ENCODE measurements around the gene TOMM20.

TOMM20 gene

GRCh38 chr1:235077163-235077540 is 51.5 kb downstream of the TOMM20 start:
- Histone ChIP-seq H2AFZ (ENCODE audit: low read length) (no peak overlapping the region), H3K4me2 (ENCODE audit: insufficient read depth, low read length, poor library complexity, severe bottlenecking) (no peak overlapping the region), H3K36me3 (replicated peaks in 1 of 2; ENCODE audit: control insufficient read depth in 2 of 2, insufficient read depth in 2 of 2, low read length in 2 of 2) (no peaks in the 10 kb centered on the region), H3K4ac (ENCODE audit: low read length) (no peak overlapping the region), H2BK120ac (ENCODE audit: low read depth, low read length) (no peak overlapping the region), H4K91ac (ENCODE audit: low read depth, low read length, poor library complexity) (no peak overlapping the region), H3K4me3 (ENCODE audit: low read length in 2 of 2) (no peak overlapping the region), H3K27ac (replicated peaks; ENCODE audit: low read length) (no peak overlapping the region), H3K4me1 (ENCODE audit: control insufficient read depth in 2 of 2, insufficient read depth in 1 of 2, low read depth in 1 of 2, low read length in 2 of 2) (peaks cover 16 to 19% of the 10 kb centered on the region in 2 donors), H3K18ac (ENCODE audit: low read length) (no peak overlapping the region), H3K9me3 (replicated peaks in 1 of 2; ENCODE audit: control insufficient read depth in 2 of 2, insufficient read depth in 1 of 2, low read depth in 1 of 2, low read length in 2 of 2) (peaks cover 0 to 5% of the 10 kb centered on the region in 2 donors), H2AK5ac (ENCODE audit: low read depth, low read length) (peak overlapping the region; percentile 15), H4K8ac (ENCODE audit: low read depth, low read length) (no peak overlapping the region), H3K9ac (ENCODE audit: low read depth, low read length, poor library complexity) (no peak overlapping the region), H3K23ac (ENCODE audit: low read depth, low read length, poor library complexity) (no peak overlapping the region), H2BK5ac (ENCODE audit: low read length) (no peak overlapping the region), H3K27me3 (ENCODE audit: control insufficient read depth in 3 of 3, insufficient read depth in 3 of 3, low read depth in 1 of 3, low read length in 3 of 3) (no peaks in the 10 kb centered on the region), H2BK15ac (ENCODE audit: low read length) (no peak overlapping the region), H3K14ac (ENCODE audit: low read length) (no peak overlapping the region), H3K79me1 (ENCODE audit: low read depth, low read length) (no peaks in the 10 kb centered on the region), H2BK12ac (ENCODE audit: low read length) (no peak overlapping the region)
- DNase-seq (ENCODE audit: low spot score), result no peak
- WGBS, 2 donors (ENCODE audit: extremely low coverage in 2 of 2, insufficient read length in 2 of 2, insufficient replicate concordance in 1 of 2), result no CpG with 5 or more reads among the region's 1 CpG

DNA sequence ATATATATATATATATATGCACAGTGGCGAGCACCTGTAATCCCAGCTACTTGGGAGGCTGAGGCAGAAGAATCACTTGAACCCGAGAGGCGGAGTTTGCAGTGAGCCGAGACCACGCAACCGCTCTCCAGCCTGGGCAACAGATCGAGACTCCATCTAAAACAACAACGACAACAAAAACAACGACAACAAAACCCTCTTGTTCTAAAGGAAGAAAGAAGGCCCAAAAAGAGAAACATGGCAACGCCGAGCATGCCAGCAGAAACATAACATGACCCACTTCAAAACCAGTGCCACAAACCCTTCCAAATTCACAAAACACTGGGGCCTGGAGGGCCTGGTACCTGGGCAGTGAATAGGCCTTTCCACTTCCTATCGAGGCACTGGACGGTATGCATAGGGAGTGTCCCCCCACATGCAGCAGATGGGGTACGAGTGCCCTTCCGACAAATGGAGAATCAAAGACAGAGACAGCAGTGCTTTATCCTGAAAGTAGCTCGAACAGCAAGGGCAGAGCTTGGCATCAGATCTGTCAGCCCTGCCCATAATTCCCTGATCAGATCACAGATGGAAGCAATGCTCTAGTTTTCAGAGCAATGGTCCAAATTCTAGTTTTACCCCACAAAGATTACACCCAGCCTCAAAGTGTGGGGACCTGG is 52.0 kb downstream of the TOMM20 start:
- Histone ChIP-seq H3K18ac (ENCODE audit: low read length) (peak overlapping the region; percentile 20), H2BK12ac (ENCODE audit: low read length) (no peak overlapping the region), H3K4me2 (ENCODE audit: insufficient read depth, low read length, poor library complexity, severe bottlenecking) (no peak overlapping the region), H3K23ac (ENCODE audit: low read depth, low read length, poor library complexity) (no peak overlapping the region), H3K9ac (ENCODE audit: low read depth, low read length, poor library complexity) (no peak overlapping the region), H2AK5ac (ENCODE audit: low read depth, low read length) (peak overlapping the region; percentile 15), H3K4me1 (ENCODE audit: control insufficient read depth in 2 of 2, insufficient read depth in 1 of 2, low read depth in 1 of 2, low read length in 2 of 2) (peaks cover 16 to 19% of the 10 kb centered on the region in 2 donors), H3K36me3 (replicated peaks in 1 of 2; ENCODE audit: control insufficient read depth in 2 of 2, insufficient read depth in 2 of 2, low read length in 2 of 2) (no peaks in the 10 kb centered on the region), H3K14ac (ENCODE audit: low read length) (no peak overlapping the region), H3K4me3 (ENCODE audit: low read length in 2 of 2) (no peak overlapping the region), H3K79me1 (ENCODE audit: low read depth, low read length) (no peaks in the 10 kb centered on the region), H2BK15ac (ENCODE audit: low read length) (no peak overlapping the region), H2BK120ac (ENCODE audit: low read depth, low read length) (no peak overlapping the region), H3K4ac (ENCODE audit: low read length) (no peak overlapping the region), H3K27me3 (ENCODE audit: control insufficient read depth in 3 of 3, insufficient read depth in 3 of 3, low read depth in 1 of 3, low read length in 3 of 3) (no peaks in the 10 kb centered on the region), H2AFZ (ENCODE audit: low read length) (no peak overlapping the region), H3K27ac (replicated peaks; ENCODE audit: low read length) (no peak overlapping the region), H3K9me3 (replicated peaks in 1 of 2; ENCODE audit: control insufficient read depth in 2 of 2, insufficient read depth in 1 of 2, low read depth in 1 of 2, low read length in 2 of 2) (peaks cover 0 to 5% of the 10 kb centered on the region in 2 donors), H4K91ac (ENCODE audit: low read depth, low read length, poor library complexity) (no peak overlapping the region), H2BK5ac (ENCODE audit: low read length) (no peak overlapping the region), H4K8ac (ENCODE audit: low read depth, low read length) (no peak overlapping the region)
- no peak for DNase-seq (ENCODE audit: low spot score)
- WGBS, 2 donors (ENCODE audit: extremely low coverage in 2 of 2, insufficient read length in 2 of 2, insufficient replicate concordance in 1 of 2), result no CpG with 5 or more reads among the region's 16 CpGs

- no peak for DNase-seq (ENCODE audit: low spot score)
- Histone ChIP-seq H3K4me1 (ENCODE audit: control insufficient read depth in 2 of 2, insufficient read depth in 1 of 2, low read depth in 1 of 2, low read length in 2 of 2) (peaks cover 16 to 19% of the 10 kb centered on the region in 2 donors), H3K4me2 (ENCODE audit: insufficient read depth, low read length, poor library complexity, severe bottlenecking) (no peak overlapping the region), H3K36me3 (replicated peaks in 1 of 2; ENCODE audit: control insufficient read depth in 2 of 2, insufficient read depth in 2 of 2, low read length in 2 of 2) (no peaks in the 10 kb centered on the region), H2BK12ac (ENCODE audit: low read length) (no peak overlapping the region), H2AK5ac (ENCODE audit: low read depth, low read length) (peak overlapping the region; percentile 11), H2AFZ (ENCODE audit: low read length) (peak overlapping the region; percentile 83), H3K27ac (replicated peaks; ENCODE audit: low read length) (no peak overlapping the region), H2BK5ac (ENCODE audit: low read length) (no peak overlapping the region), H3K9ac (ENCODE audit: low read depth, low read length, poor library complexity) (no peak overlapping the region), H2BK120ac (ENCODE audit: low read depth, low read length) (no peak overlapping the region), H3K9me3 (replicated peaks in 1 of 2; ENCODE audit: control insufficient read depth in 2 of 2, insufficient read depth in 1 of 2, low read depth in 1 of 2, low read length in 2 of 2) (peaks cover 0 to 5% of the 10 kb centered on the region in 2 donors), H3K79me1 (ENCODE audit: low read depth, low read length) (no peaks in the 10 kb centered on the region), H4K91ac (ENCODE audit: low read depth, low read length, poor library complexity) (no peak overlapping the region), H3K18ac (ENCODE audit: low read length) (no peak overlapping the region), H3K4me3 (ENCODE audit: low read length in 2 of 2) (no peak overlapping the region), H2BK15ac (ENCODE audit: low read length) (no peak overlapping the region), H4K8ac (ENCODE audit: low read depth, low read length) (no peak overlapping the region), H3K14ac (ENCODE audit: low read length) (no peak overlapping the region), H3K23ac (ENCODE audit: low read depth, low read length, poor library complexity) (no peak overlapping the region), H3K27me3 (ENCODE audit: control insufficient read depth in 3 of 3, insufficient read depth in 3 of 3, low read depth in 1 of 3, low read length in 3 of 3) (no peaks in the 10 kb centered on the region), H3K4ac (ENCODE audit: low read length) (no peak overlapping the region)
- WGBS, 2 donors (ENCODE audit: extremely low coverage in 2 of 2, insufficient read length in 2 of 2, insufficient replicate concordance in 1 of 2), result no CpG with 5 or more reads among the region's 8 CpGs
Observed at GRCh38 chr1:235075777-235076308, 52.8 kb downstream of the TOMM20 start.

- no peak for DNase-seq (ENCODE audit: low spot score)
- Histone ChIP-seq H3K36me3 (replicated peaks in 1 of 2; ENCODE audit: control insufficient read depth in 2 of 2, insufficient read depth in 2 of 2, low read length in 2 of 2) (no peaks in the 10 kb centered on the region), H4K8ac (ENCODE audit: low read depth, low read length) (no peak overlapping the region), H3K9me3 (replicated peaks in 1 of 2; ENCODE audit: control insufficient read depth in 2 of 2, insufficient read depth in 1 of 2, low read depth in 1 of 2, low read length in 2 of 2) (peaks cover 0 to 5% of the 10 kb centered on the region in 2 donors), H3K27ac (replicated peaks; ENCODE audit: low read length) (peak overlapping the region; percentile 25), H3K23ac (ENCODE audit: low read depth, low read length, poor library complexity) (no peak overlapping the region), H3K4ac (ENCODE audit: low read length) (no peak overlapping the region), H2BK15ac (ENCODE audit: low read length) (no peak overlapping the region), H3K18ac (ENCODE audit: low read length) (peak overlapping the region; percentile 66), H3K4me3 (ENCODE audit: low read length in 2 of 2) (no peak overlapping the region), H3K79me1 (ENCODE audit: low read depth, low read length) (no peaks in the 10 kb centered on the region), H3K4me1 (ENCODE audit: control insufficient read depth in 2 of 2, insufficient read depth in 1 of 2, low read depth in 1 of 2, low read length in 2 of 2) (peaks cover 16 to 19% of the 10 kb centered on the region in 2 donors), H2BK5ac (ENCODE audit: low read length) (no peak overlapping the region), H4K91ac (ENCODE audit: low read depth, low read length, poor library complexity) (no peak overlapping the region), H2BK12ac (ENCODE audit: low read length) (no peak overlapping the region), H2AK5ac (ENCODE audit: low read depth, low read length) (no peak overlapping the region), H2BK120ac (ENCODE audit: low read depth, low read length) (no peak overlapping the region), H2AFZ (ENCODE audit: low read length) (peak overlapping the region; percentile 83), H3K9ac (ENCODE audit: low read depth, low read length, poor library complexity) (peak overlapping the region; percentile 53), H3K14ac (ENCODE audit: low read length) (no peak overlapping the region), H3K4me2 (ENCODE audit: insufficient read depth, low read length, poor library complexity, severe bottlenecking) (no peak overlapping the region), H3K27me3 (ENCODE audit: control insufficient read depth in 3 of 3, insufficient read depth in 3 of 3, low read depth in 1 of 3, low read length in 3 of 3) (no peaks in the 10 kb centered on the region)
- WGBS, 2 donors (ENCODE audit: extremely low coverage in 2 of 2, insufficient read length in 2 of 2, insufficient replicate concordance in 1 of 2), result no CpG with 5 or more reads among the region's 25 CpGs
Observed at GRCh38 chr1:235075048-235075776, 53.4 kb downstream of the TOMM20 start.

Measured in neuronal stem cell (in vitro differentiated cells).